NCI-H748 treated with DMSO at 0.1 percent for 48 hours (cell line): ENCODE data around the gene GRID2.
A peak's percentile ranks its signal among the peaks of the same experiment; 100 is the strongest.
"Not testable (repeated sequence)": the region's sequence is repeated elsewhere in the genome, so short reads cannot be mapped to it uniquely, and the experiment has no call there.

ENCODE experiments used
- DNase-seq: peaks from one replicate; lab custom pipeline; 2025; lab: John Stamatoyannopoulos, UW

The GRID2 gene

DNA sequence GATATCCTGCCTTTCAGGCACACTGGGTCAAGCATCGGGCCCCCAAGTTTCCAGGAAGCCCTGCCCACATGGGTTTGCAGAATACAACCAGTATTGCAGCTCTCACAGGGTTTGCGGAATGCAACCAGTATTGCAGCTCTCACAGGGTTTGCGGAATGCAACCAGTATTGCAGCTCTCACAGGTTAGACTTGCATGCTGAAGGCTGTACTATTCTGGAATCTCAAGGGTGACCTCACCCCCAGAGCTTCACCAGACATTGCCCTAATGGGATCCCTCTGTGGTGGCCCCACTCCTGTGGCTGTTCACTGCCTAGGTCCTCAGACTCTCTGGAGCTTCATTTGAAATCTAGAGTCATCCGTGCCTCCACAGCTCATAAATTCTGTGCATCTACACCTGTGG is 884.1 kb downstream of the GRID2 start:
- no peak for DNase-seq

DNA sequence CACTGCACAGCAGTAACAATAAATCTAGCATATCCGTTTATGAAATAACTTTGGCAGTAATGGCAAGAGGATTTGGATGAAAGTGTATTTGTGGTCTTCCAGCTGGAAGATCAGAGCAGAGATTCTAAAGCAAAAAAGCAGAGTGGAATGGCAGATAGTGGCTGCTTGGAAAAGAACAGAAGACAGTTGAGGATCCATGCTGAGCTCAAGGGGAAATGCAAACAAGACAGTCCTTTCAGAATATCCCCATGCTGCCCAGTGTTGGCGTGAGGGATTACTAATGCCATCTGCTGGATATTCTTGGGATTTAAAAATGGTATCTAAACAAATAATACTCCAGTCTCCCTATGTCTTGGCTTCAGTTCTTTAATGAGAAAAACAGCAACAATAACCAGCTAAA is 895.7 kb downstream of the GRID2 start:
- DNase-seq, result peak; percentile 83

DNA sequence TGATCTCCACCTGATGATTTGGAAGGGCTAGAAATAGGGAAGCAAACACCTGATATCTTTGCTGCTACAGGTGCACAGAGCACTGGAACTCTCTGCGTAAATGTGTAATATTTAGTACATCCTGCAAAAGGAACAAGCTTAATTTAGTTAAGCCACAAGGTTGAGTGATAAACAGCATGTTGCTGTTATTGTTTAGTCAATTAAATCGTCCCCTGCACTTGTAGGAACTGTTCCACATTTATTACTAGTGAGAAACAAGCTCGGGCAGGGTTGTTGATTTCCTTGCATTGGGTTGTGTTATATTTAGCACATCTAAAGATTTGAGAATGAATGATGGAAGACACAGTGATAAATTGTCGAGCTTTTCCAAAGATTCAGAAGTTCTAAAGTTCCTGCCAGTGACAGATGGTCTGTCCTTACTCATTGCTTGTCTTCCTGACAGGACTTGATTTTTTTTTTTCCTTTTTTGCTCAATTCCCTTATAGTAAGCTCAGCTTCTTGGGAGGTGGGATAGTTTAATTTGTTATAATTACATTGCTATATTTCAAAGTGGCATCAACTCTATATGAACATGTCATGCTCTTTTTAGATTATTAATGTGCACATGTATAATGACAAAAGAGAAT is 897.8 kb downstream of the GRID2 start:
- no peak for DNase-seq

DNA sequence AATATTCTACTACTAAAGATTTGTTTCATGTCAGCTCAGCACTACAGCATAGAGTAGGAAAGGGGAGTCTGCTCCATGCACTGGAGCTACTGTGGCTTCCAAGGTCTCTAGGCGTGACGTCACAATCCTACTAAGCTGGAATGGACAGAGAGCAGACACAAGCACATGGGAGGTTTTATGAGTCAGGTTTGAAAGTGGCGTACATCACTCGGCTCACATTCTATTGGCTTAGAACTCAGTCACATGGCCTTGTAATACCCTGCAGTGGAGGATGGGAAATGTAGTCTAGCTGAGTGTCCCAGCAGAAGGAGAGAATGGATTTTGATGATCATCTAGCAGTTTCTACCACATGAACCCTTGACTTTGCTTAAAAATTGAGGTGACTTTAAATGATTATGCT is 899.9 kb downstream of the GRID2 start:
- no peak for DNase-seq

DNA sequence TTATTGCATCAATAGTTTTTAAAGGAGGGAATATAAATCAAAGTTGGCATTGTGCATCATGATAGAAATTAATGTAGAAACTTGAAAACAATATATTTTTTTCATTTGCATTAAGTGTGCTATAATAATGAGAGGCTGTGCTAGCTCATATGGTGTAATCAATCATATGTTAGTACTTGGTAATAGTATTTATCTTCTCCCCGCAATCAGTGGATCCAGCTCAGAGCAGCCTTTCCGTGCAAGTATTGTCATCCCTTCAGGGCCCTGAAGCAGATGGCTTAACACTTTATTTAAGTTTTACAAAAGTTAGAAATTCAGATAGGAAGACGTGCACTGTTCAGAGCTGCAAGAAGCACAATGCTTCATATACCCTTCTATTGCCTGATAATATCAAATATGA is 908.5 kb downstream of the GRID2 start:
- no peak for DNase-seq

DNA sequence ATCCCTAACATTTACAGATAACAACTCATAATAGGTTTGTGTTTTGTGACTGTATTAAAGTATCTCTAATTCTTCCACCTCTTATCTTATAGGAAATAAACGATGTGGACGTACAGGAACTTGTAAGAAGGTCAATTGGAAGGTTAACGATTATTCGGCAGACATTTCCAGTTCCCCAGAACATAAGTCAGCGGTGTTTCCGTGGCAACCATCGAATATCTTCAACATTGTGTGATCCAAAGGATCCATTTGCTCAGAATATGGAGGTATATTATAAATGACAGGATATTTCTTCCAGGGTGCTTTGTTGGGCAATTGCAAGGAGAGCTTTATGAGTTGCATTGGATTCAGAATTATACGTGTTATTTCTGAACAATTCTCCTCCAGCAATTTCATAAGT is 912.9 kb downstream of the GRID2 start:
- DNase-seq, result no peak

DNA sequence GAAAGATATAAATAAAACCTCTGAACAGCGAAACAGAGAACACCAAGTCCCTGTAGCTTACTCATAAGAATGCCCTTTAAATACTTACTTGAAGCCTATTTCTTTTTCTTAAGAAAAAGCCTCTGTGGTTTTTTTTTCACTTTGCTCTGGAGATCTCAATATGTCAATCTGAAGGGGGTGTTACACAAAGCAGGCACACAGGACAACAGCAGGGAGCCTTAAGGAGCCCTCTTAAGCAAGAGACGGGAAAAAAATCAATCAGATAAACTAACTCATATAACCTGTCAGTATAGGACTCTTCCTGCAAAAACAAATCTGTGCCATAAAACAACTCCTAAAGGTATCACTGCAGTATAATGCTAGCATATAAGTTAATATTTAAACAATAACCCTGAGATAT is 913.7 kb downstream of the GRID2 start:
- no peak for DNase-seq

DNA sequence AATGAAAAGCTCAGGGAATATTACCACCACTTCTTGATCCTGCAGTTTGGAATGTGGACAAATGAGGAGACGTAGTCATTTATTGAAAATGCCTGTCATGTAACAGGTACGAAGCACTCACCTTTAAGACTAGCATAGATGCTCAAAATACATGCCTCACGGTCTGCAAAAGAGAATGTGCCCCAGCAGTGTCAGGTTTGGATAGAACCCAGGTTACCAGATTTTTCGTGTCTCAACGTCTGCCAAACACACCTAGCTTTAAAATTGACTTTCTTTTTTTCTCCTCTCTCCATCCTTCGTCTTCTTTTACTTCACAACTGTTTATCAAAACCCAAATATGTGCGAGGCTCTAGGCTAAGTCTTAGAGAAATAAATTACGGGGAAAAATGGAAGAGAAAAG is 918.0 kb downstream of the GRID2 start:
- DNase-seq, result no peak

DNA sequence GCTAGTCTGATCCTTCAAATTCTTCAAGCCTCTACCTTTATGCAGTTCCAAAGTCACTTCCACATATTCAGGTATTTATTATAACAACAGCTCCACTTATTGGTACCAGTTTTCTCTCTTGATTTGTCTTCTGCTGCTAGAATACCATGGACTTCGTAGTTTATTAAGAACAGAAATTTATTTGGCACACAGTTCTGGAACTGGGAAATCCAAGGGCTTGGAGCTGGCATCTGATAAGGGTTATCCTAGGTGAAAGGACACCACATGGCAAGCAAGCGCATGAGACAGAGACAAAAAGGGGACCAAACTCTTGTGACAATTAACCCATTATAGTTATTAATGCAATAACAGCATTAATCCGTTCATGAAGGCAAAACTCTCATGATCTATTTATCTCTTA is 924.3 kb downstream of the GRID2 start:
- no peak for DNase-seq

DNA sequence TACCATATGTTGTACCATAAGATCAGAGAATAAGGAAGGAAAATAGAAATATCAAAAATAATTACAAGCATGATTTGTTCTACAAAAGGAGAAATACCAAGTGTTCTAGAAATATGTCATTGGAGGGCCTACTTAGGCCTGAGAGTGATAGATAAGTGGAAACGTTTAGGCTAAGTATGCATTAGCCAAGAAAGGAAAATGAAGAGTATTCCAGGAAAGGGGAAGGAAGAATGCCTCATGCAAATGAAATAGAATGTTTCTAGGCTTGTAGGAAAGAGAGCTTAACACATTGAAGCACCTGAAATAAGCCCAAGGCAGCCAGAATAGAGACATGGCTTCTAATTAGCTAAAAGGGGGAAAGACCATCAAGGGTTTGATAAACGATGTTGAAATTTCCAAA is 929.1 kb downstream of the GRID2 start:
- no peak for DNase-seq

DNA sequence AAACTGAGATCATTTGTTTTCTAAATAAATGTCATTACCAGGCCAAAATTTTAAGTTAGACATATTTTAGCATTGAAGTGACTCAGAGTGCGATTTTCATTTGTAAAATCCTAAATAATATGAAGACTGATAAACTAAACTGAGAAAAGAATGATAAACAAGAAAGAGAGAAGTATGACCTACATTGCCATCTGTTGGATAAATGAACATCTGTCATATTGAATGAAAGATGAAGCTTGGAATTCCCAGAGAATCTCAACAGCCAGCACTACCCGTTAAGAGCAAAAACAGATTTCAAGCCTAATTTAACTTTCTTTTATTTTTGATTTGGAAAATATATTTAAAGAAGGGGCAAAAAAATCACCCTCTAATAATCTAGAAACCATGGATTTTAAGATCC is 933.8 kb downstream of the GRID2 start:
- DNase-seq, result no peak

DNA sequence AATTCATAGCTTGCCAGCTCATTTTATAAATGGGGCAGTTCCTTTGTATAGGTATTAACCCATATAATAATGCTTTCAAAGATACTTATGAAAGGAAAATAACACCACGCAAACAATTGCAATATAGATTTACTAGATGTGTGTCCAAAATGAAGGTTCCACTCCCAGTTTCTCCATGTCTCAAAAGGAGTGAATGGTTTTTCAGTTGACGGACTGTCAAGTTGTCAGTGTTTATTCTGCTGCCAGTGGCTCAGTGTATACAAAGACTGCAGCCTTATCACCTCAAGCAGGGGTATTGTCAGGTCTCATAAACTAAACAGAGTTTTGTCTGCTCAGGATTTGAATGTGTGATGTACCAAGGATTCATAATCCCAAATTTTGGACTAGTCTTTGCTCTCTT is 939.5 kb downstream of the GRID2 start:
- DNase-seq, result no peak

DNA sequence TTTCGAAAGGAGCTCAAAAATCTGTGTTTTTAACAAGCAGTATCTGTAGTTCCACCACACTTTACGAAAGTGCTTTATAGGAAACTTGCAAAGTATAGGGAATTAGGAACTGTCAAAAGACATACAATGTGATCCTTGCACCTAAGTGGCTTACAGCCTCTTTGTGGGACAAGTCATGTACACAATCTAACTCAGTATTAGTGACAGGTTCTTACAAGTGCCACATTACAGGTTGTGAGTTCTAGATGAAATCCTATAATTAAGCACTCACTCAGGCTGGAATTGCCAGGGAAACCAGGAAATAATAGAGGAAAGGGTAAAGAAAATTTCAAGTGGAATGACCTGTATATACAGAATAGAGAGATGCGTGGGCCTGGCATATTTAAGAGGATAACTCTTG is 957.4 kb downstream of the GRID2 start:
- DNase-seq, result no peak

DNA sequence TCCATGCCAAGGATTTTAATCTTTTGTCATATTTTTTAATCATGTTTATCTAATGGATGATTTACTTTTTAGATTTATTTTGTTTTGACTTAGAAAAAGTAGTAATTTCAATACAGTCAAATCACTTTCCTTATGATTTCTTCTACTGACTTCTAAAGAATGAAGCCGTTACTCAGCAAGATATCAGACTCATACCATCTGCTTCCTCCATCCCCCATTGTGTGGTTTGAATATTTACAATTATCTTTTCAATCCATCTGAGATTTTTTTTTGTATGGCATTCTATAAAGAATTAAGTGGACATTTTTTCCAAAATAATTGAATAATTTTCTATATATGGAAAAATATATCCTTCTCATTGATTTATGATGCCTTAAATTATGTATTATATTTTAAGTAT is 959.4 kb downstream of the GRID2 start:
- no peak for DNase-seq

DNA sequence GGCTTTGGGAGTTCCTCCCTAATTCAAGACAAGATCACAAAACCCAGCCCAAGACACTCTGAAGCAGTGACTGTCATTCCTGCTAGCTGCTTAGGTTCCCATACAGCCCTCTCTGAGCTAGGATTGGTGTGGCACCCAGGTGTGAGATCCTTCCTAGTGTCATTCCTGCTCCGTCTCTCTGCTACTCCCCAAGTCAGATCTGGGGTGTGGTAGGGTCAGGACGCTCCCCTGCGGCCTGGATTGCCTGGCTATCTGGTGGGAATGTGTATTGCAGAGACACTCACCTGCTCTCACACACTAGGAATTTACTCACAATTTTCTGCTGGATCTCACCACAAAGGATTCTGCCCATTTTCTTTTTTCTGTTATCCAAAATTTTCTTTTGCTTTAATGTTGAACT is 964.0 kb downstream of the GRID2 start:
- DNase-seq, result no peak

DNA sequence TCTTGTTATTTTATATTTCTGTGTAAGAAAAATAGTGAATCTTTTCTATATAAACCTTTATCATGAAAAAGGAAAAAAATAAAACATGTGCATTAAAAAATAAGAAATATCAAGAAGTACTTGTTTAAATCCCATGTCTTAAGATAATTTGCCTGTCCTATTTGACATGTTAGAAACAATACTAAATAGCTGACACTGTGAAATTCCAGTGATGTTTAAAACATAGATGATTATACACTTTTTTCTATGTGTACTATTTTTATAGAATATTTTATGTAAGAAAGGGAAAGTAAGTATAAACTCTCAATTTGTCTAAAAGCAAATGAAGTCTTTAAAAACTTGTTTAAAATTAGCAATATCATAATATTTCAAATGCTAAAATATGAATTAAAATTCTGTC is 981.6 kb downstream of the GRID2 start:
- DNase-seq, result no peak

DNA sequence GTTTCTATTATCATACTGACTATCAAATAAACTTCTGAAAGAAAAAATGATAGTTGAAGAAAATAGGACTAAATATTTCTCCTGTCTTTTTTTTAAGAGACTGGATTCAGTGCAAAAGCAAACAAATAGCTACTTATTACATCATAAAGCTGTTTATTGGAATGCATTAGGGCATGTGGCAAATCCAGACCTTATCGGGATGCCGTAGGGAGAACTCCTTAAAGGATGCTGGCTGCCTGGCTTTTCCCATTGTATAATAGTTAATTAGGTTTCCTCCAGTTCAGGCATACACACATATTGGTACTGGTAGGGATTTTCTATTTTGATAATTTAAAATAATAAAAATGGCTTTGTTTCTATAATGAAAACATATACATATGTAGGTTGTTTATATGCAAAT is 985.5 kb downstream of the GRID2 start:
- no peak for DNase-seq

DNA sequence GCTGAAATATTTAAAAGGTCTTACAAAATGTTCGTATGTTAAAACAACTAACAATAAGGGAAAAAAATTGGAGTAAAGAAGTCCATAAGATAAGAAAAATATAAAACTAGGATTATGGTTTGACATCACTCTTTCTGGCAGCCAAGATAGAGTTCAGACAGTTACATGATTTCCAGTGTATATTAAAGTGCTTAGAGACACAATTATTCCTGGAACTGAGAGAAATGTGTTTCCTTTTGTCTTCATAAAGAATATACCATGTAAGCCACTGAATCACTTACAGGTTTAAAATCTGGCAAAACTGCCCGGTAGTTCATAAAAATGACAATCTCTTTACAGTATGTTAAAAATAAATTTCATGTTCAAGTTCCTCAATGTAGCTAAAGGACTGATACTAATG is 986.1 kb downstream of the GRID2 start:
- DNase-seq, result no peak

DNA sequence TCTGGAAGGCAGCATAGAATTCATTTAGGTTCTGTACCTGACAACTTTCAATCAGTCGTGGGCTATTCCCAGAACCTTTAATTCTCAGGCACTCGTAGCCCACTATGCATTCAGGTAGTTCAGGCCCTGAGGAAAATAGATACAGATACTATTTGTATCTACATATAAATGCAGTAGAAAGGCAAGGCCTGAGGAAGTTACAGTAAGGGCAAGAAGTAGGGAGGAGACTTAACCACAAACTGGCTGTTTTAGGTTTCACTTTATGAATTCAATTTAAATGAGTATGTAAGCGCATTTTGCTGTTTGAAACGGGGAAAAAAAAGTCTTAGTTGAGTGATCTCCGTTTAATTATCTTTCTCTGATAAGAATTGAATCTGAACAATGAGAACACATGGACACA is 995.4 kb downstream of the GRID2 start:
- no peak for DNase-seq

DNA sequence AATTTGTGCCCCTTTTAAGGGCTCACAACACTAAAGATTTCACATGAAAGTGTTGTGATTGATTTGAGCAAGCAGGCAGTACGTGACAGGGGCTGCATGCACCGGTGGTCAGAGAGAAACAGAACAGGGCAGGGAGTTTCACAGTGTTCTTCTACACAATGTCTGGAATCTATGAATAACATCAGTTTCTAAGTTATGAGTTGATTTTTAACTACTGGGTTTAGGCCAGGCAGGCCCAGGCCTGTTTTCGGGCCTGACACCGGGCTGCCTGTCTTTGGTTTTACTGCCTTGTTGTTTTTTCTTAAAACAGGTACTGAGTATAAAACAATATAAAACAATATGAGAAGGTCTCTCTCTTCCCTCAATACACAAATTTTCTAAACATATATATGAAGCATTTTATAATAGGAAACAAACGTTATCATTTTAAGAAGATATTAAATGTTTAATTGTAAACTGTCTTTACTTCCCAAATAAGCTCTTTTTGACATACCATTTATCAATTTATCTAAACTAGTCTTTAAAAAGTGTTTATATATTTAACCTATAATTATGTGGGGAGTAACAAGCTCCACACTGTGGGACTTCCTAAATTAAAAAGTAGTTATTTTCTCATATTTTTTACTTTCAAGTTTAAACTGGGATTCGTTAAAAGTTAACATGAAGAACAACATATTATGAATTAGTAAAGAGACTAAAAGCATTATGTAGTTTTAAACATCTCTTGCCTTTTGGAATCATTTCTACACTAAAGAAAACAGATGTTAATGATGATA is 997.2 kb downstream of the GRID2 start:
- not testable (repeated sequence) for DNase-seq

DNA sequence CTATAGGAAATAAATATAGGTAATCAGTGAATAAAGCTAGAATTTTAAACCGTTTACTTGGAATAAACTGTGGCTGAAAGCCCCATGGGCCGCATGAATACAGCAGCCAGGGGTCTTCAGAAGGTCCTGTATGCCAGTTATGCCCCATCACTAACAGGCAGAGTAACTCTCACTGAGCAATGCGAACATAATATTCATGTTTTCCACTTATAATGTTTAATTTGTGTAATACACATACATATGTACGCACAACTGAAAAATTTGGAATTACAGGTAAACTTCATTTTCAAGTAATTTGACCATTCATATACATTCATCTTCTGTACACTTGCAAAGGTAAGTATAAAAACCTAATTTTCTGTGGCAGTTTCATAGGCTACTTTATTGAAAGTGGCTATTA is 998.5 kb downstream of the GRID2 start:
- DNase-seq, result no peak

DNA sequence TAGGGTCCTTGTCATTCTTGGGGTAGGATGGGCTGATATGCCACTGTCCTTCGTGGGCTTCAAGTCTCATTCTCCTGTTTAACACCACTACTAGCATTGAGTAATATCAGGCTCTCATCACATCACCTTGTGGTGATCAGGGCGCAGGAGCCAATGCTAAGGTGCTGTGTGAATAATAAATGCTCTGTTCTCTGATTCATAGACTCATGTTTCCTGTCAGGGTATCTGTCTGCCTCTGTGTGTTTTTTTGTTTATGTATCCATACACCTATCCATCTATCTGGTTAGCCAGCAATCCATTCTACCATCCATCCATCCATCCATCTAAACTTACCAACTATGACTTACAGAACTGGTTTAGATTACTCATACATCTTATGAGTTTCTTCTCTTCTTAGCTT is 999.7 kb downstream of the GRID2 start:
- DNase-seq, result no peak

DNA sequence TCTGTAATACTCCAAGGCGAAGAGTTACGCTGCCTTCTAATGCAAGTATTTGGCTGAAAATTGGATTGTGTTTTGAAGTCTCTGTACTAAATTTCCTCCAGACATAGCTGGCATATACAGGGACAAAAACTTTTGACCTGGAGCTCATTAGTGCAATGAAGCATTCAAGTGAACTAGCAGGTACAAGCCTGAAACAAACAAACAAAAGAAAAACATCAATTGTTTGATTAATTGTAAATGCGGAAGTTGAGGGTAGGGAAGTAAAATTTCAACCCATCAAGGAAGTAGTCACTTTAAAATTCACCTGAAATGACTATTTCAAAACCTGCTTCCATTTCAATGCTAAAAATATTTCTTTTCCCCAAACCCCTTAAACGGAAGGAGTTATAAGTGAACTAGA is 1008.5 kb downstream of the GRID2 start:
- no peak for DNase-seq

DNA sequence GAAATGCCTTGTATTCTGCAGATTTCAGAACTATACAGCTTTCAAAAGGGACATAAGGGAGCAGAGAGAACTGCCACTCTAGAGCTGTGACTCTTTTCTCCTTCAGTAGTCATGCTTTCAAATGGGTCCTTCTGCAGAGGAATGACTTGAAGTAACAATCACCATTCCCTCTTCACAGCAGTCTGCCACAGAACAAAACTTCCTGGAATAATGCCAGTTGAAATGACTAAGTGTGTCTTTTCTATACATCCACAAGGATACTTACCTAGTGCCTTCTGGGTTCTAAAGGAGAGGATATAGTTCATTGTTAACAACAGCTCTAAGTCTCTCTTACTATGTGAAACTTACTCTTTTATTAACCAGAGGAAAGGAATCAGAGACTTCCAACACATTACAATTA is 1009.4 kb downstream of the GRID2 start:
- no peak for DNase-seq
